ENCODE data around the gene TFCP2L1.

Gene TFCP2L1

GRCh38 chr2:121260370-121261154 lies 24.4 kb downstream of the TFCP2L1 start:
- no peak for DNase-seq

- no peak for DNase-seq
Observed at GRCh38 chr2:121258051-121258450, 27.0 kb downstream of the TFCP2L1 start.

DNA sequence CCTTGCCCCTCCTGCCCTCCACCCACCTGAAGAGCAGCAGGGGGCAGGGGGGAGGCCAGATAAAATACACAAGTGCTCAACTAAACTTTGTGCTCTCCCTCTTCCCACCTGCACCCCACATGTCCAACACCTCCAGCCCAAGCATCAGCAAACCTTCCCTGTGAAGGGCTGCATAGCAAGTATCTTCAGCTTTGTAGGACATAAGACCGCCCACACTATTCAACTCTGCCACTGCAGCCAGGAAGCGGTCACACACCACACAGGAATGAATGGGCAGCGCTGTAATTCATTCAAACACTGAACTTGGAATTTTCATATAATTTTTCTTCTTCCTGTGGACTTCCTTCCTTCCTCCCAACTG lies 27.5 kb downstream of the TFCP2L1 start:
- no peak for DNase-seq

DNA sequence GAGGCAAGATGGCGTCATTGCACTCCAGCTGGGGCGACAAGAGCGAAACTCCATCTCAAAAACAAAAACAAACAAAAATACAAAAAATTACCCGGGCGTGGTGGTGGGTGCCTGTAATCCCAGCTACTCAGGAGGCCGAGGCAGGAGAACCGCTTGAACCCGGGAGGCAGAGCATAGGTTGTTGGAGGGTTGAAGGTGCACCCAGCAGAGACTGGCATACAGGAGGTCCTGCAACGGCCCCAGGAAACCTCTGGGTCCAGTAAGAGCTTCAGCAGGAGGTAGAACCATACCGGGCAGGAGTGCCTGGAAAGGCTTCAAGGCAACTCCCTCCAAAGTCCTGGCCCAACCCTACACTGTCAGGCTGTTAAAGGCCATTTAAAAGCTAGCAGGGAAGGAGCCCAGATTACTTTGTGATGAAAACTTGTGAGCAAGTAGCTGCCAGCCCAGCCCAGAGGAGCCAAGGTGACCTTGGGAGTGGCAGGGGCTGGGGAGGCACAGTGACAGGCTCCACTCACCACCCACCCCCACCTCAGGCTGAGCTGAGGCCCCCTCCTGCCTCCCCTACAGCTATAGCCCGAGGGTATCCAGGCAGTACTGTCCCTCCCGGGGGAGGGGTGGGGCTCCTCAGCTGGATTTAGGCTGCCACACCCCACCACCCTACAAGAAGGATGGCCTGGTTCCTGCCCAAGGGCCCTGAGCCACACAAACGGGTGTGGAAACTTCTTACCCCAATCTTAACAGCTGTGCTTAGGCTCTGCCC lies 28.1 kb downstream of the TFCP2L1 start:
- no peak for DNase-seq

DNA sequence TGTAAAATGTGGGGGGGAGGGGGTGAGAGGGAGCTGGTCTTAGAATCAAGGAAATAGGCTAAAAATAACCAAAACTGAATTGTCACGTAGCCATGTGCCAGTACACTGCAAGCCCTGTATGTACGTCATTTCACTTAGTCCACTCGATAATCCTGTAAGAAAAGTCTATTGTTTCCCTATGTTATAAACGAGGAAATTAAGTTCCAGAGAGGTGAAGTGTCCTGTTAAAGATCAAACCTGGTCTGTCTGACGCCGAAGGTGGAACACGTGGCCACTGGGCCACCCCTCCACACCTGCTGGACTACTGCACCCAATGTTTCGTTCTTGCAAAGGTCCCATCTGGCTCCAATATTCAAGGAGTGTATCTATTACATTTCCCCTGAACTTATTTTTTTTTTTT lies 29.6 kb downstream of the TFCP2L1 start:
- no peak for DNase-seq

GRCh38 chr2:121254748-121255147 lies 30.3 kb downstream of the TFCP2L1 start:
- no peak for DNase-seq

GRCh38 chr2:121253674-121254240 lies 31.2 kb downstream of the TFCP2L1 start:
- DNase-seq: no peak

- DNase-seq: no peak
Observed at GRCh38 chr2:121253021-121253673, 31.9 kb downstream of the TFCP2L1 start.

- no peak for DNase-seq
Observed at GRCh38 chr2:121251497-121251896, 33.5 kb downstream of the TFCP2L1 start.

- no peak for DNase-seq
Observed at GRCh38 chr2:121248766-121249343, 36.1 kb downstream of the TFCP2L1 start.

- no peak for DNase-seq
Observed at GRCh38 chr2:121247971-121248370, 37.0 kb downstream of the TFCP2L1 start.

GRCh38 chr2:121247534-121247933 lies 37.5 kb downstream of the TFCP2L1 start:
- no peak for DNase-seq

GRCh38 chr2:121246704-121247255 lies 38.2 kb downstream of the TFCP2L1 start:
- no peak for DNase-seq

DNA sequence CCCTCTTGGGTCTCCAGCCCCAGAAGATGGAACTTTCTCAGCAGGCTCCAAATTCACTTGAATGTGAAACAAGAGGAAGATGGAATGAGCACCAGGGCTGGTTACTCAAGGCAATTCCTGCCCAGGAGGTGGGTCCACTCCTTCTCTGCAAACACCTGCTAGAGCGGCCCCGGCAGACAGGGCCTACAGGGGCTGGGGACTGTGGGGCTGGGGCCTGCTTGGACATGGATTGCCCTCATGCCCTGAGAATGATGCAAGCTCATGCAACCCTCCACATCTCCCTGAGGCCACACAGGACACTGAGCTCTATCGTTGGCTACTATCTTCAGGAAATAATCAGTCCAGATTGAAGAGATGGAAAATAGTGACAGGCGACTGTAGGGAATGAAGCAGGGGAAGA lies 39.1 kb downstream of the TFCP2L1 start:
- DNase-seq: no peak

DNA sequence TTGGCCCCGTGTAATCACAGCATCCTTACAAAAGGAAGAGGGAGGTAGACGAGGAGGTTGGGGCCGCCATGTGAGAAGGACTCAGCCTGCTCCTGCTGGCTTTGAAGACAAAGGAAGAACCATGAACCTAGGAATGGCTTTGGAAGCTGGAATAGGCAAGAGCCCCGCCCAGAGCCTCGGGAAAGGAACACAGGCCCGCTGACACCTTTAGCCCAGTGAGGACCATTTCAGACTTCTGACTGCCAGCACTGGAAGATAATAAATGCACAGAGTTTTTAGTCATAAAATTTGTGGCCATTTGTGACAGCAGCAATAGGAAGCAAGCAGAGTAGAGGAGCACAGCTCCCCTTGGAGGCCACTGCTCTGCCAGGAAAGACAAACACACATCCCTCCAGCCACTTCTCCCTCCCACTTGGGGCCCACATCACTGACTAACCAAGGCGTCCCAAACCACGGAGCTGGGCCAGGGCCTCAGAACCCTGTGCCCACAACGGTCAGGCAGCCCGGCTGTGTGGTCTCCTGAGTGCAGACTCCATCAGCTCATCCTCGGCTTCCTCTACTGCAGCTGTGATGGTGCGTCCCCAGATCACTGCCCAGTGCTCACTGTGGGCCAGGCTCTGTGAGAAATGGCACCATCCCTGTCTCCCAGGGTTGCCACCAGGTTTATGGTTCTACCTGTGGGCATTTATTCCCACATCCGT lies 39.7 kb downstream of the TFCP2L1 start:
- DNase-seq: no peak

GRCh38 chr2:121244616-121245015 lies 40.4 kb downstream of the TFCP2L1 start:
- no peak for DNase-seq

GRCh38 chr2:121243821-121244460 lies 41.1 kb downstream of the TFCP2L1 start:
- DNase-seq: no peak

GRCh38 chr2:121242976-121243375 lies 42.0 kb downstream of the TFCP2L1 start:
- DNase-seq: no peak

DNA sequence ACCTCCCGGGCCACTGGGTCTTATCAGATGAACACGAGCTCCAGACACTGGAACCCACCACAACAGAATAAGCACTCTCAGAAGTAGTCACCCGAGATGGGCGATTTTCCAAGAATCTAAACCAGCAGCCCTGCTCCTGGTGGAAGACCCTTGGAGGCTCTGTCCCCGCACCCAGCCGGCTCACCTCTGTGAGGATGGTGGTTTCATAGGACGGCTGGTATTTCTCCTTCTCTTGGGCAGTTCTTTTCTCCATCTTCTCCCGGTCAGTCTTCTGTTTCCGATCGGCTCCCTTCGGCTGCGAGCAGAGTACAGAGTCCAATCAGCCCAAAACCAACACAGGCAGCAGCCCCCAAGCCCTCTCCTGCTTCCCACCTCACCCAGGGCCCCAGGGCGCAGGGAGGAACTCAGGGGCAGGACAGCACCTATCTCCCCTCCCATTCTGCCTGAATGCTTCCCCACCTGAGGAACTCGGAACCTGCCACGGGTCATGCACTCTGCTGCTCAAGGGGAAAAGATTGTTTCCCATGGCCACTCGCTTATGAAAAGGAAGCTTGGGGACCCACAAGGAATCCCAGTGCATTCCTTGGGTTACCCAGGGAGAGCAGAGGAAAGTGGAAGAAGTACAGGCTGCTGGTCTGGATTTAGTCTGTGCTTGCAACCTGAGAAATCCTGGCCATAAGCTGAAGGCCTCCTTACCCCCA lies 42.7 kb downstream of the TFCP2L1 start:
- no peak for DNase-seq

DNA sequence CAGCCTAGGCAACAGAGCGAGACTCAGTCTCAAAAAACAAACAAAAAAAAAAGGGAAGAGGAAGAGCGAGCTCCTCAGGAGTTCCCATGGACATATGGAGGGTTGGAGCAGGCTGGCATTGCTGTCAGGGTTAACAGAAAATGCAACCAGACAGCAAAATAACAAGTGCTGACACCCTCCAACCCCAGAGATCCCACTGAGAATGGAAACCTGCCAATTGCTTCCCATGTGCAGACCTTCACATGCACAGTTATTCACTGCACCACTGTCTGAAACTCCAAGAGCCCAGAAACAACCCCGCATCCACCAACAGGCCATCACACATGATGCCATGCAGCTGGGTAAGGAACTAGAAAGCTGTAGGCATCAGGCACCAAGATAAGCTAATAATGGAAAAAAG lies 43.5 kb downstream of the TFCP2L1 start:
- DNase-seq: no peak

DNA sequence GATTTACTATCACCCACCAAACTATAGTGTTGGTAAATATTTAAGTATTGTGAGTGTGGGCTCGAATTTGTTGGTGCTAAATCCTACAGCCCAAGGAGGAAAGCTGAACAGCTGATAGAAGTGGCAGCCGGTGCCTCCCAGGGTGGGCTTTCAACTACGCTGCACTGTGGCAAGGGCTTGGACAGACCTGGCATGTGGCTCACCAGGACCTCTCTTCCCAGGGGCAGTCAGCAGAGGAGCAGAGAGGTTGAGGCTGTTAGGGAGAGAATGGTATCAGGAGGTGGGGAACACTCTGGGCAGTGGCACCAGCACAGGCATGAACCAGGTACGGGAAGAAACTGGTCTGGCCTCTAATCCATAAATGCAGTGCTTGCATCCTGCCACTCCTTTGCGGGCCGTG lies 44.6 kb downstream of the TFCP2L1 start:
- no peak for DNase-seq

Data from stimulated activated CD4-positive, alpha-beta T cell treated with anti-CD3 and anti-CD28 coated beads, Interleukin-12 subunit alpha, Interleukin-12 subunit beta, amount 100 ng/mL, for 4 hours (primary cell).